ENCODE measurements around the gene FAM8A1.

Gene FAM8A1

DNA sequence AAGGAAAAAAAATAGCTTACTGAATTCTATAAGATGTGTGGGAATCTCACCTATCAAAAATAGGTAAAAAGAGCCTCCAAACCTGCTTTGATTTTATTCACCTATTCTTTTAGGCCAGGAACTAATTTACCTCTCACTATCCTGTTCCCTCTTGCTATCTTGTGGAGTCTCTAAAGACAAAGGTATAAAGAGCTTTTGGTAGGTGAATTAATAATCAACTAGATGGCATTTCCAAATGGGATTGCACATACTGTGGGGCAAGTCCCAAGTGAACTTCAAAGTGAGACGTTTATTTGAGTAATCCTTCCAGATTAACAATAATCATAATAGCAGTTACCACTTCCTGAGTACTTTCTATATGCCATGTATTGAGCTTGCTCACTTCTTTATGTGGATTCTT, 2.8 kb downstream of the FAM8A1 start:
- FAIRE-seq = no peak

DNA sequence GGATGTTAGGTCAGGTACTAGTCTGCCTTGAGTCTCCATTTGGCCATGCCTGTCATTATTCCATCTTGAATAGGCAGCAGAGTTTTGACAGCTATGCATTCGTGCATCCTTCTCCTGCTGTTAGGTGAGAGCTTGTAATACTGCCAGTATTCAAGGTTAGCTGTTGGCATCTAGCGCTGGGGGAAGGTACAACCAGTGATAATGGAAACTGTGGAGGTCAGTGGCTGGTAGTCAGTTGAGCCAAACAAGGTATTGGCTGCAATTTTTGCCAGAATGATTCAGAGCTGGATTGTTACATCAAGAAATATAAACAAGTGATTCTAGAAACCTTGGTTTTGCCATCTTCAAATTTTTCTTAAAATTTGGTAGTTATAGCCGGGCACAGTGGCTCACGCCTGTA, 6.5 kb downstream of the FAM8A1 start:
- FAIRE-seq = no peak

DNA sequence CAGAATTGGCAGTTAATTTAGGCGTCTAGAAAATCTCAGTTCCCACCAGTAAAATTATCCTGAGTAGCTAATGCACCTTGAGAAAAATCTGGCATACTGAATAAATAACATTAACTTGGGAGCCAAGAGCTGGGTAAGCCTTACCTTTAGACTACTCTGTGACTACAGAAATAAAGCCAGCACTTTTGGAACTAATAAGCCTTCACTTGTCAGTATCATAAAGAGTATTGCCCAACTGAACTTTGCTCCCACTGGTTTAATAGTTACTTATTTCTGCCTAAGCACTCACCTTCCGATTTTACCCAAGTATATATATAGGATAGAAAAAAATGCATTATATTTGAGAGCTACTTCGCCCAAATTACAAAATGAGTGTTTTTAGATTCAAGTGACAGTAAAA, 10.7 kb downstream of the FAM8A1 start:
- peak; percentile 60 for FAIRE-seq

DNA sequence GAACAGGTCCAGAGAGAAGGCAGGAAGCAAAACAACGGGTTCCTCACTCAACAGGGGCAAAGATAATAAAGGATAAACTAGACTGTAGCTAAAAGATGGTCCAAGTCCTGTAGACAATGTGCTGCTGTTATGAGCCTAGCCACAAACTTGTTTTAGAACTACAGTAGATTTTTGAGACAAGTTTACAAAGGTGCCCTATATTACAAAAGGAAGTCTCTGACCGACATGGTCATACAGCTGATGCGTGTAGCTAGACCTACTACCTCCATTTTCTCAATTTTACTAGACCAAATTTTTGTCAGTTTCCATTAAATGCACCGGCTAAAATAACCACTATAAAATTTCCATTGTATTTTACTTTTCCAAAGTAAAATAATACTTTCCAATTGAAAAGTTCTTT, 11.9 kb downstream of the FAM8A1 start:
- no peak for FAIRE-seq

DNA sequence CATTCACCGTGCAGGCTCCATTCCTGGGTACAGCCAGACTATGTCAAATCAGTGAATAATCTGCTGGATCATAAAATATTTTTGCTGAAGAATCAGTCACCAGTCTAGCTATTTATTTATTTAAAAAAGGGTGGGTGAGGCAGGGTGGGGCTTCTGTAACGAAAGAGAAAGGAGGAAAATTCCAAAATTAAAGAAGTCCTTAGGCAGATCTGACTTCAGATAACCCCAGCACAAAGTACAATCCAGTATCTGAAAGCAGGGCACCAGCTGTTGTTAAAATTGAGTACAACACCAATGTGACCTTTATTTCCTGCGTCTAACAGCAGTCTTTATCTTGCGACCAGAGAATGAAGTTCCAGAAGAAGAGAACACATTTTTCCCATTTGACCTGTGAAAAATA, 15.7 kb downstream of the FAM8A1 start:
- FAIRE-seq = no peak

DNA sequence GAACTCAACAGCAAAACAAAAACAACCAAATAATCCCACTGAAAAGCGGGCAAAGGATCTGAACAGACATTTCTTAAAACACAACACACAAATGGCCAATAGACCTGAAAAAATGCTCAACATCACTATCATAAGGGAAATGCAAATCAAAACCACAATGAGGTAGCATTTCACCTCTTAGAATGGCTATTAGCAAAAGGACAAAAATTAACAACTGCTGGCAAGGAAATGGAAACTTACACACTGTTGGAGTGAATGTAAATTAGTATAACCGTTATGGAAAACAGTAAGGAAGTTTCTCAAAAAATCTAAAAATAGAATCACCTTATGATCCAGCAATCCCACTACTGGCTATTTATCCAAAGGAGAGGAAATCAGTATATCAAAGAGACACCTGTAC, 20.9 kb downstream of the FAM8A1 start:
- no peak for FAIRE-seq

DNA sequence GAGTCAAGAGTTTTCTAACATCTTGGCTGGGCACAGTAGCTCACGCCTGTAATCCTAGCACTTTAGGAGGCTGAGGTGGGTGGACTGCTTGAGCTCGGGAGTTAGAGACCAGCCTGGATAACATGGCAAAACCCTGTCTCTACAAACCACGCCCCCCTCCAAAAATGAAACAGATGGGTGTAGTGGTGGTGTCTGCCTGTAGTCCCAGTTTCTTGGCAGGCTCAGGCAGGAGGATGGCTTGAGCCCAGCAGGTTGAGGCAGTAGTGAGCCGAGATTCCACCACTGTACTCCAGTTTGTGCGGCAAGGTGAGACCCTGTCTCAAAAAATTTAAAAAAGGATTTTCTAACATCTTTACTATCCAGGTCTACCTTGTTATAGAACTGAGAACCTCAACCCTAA, 22.0 kb downstream of the FAM8A1 start:
- no peak for FAIRE-seq

DNA sequence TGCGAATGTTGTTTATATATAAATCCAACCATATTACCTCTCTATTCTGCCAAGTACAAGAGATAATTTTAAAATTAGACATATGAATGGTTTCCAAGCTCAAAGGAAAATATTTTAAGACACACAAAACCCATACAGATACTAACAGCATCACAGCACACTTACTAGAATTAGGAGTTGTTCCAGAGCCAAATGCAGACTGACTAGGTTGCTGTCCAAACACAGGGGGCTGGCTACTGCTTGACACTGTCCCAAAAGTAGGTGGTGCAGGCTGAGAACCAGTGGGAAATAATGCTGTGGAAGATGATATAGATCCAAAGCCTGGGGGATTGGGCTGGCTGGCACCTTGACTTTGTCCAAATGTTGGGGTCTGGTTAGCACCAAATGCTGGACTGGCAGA, 24.3 kb downstream of the FAM8A1 start:
- no peak for FAIRE-seq

DNA sequence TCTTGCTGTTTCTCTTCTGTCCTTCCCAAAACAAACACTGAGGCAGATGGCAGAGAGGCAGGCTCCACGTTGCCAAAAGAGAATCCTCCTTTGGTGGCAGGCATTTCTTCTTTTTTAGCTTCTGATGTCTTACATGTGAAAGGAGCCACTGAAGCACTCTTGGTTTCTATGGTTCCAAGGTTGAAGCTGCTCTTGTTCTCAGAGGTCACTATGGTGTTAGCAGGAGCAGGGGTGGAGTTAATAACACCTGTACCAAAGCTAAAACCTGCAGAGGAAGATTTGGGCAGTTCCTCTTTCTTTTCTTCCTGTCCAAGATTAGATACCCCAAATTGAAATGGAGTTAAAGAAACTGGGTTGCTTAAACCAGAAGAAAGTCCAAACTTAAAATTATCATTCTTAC, 28.8 kb downstream of the FAM8A1 start:
- no peak for FAIRE-seq

DNA sequence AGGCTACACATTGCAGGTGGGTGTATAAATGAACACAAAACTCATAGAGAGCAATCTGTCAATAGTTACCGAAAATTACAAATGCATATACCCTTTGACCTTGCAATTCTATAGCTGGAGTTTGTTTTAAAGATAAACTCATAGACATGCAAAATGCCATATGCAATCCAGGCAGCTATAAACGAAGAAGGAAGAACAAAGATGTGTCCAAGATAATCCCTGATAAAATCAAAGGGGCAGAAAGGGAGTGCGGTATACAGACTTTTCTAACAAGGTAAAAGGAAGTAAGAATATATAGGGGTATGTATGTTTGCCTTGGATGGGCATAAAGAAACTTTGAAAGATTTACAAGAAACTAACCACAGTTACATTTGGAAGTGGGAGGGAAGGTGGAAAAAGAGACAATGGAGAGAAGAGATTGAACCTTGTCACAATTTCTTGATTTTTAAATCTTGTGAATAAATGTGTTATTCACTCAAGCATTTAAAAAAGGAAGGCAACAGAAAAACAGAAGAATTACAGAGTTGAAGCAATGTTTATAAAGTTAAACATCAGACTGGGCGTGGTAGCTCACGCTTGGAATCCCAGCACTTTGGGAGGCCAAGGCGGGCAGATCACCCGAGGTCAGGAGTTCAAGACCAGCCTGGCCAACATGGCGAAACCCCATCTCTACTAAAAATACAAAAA, 29.9 kb downstream of the FAM8A1 start:
- no peak for FAIRE-seq

DNA sequence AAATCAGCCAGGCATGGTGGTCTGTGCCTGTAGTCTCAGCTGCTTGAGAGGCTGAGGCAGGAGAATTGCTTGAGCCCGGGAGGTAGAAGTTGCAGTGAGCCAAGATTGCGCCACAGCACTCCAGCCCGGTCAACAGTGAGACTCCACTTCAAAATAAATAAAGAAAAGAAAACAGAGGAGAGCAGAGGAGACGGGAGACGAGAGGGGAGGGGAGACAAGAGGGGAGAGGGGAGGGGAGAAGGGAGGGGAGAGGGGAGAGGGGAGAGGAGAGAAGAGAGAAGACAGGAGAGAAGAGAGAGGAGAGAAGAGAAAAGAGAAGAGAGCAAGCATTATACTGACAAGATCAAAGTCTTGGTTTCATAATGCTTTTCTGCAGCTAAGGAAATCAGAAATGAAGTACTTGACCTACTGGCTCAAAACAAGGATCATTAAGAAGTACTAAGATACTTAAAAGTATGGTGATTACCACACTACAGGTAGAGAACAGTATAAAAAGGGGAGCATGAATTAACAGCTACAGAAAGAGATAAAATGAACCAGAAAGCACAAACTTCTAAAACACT, 30.5 kb downstream of the FAM8A1 start:
- no peak for FAIRE-seq

DNA sequence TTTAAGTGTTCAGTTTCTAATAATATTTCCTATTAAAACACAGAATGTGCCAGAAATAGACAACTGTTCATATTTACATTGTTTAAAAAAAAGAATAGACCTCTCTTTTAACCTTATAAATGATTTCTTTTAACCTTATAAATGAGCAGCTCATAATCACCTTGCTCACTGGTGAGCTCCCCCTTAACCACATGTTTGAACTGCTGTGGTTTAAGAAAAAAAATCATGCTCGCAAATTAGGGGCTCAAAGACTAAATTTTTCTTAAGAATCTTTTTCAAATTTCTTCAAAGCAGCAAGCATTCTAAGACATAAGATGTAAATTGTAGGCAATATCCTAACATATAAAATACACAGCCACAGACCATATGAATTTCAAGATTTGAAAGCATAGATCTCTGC, 32.8 kb downstream of the FAM8A1 start:
- FAIRE-seq = no peak

DNA sequence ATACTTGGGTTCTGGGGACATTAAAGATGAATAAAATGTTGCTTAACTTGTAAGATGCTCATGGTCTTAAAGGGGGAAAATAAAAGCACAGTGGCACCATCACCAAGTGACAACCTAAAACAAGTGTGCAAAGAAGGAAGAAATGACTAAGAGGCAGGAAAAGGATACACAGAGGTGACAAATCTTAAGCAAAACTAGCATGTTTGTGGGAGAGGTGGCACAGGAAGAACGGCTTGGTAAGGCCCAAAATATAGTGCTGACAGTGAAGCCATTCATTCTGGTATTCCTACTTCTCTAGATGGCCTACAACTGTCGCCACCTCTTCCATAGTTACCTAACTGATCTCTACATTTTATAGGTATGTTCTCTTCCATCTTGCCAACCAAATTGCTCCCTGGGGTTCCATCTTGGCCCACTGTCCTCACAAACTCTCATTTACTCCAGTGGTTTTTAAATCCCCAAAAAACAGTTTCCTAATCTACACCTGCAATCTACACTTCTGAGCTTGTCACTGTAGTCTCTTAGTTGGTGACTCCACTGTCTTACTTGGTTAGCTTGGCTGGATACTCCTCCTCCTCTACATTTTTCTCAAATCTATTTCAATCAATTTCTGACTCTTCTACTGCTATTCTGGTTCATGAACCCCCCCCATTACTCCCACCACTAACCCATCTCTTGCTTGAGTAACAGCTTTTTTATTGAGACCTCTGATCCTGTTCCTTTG, 33.5 kb downstream of the FAM8A1 start:
- FAIRE-seq = no peak

DNA sequence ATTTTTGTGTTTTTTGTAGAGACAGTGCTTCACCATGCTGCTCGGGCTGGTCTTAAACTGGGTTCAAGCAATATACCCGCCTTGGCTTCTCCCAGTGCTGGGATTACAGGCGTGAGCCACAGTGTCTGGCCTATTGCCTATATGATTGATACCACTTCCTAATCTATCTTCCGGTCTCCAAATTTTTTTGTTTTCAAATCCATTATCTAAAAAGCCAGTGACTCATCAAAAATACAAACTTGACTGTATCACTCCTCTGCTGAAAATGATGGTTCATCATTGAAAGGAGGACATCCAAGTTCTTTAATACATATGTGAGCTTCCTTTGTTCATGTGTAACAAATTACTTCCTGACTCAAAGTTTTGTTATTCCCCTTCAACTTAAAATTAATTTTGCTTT, 35.5 kb downstream of the FAM8A1 start:
- no peak for FAIRE-seq

DNA sequence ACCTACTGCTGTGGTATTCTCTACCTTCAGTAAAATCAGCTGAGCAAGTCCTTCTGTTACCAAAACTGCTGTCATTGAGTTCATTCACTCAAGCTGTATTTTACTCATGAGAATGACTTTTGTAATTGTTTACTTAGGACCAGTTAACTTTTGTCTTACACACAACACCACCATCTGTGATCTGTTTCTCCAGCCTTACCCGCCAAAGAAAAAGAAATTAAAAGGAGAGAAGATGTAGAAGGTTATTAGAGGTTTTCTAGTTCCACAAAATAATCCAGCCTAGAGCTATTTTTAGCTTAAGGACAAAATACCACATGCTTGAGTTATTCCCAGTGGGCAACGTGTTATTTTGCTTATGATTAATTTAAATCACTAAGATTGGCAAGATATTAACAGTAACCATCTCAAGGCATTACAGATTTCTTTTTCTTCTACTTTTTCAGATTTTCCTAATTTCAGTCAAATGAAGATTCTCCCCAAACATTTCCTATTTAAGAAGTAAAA, 38.2 kb downstream of the FAM8A1 start:
- no peak for FAIRE-seq

DNA sequence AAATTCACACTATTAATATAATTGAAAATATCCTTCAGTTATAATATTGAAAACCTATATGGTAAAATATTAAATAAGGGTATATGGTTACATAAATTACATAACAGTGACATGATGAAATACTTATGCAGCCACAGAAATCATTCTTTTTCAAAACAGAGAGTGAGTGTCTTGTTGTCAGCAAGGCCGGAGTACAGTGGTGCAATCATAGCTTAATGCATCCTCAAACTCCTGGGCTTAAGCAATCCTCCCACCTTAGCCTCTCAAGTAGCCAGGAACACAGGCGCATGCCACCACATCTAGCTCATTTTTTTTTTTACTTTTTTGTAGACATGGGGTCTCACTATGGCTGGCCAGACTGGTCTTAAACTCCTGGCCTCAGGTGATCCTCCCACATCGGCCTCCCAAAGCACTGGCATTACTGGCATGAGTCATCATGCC, 40.4 kb downstream of the FAM8A1 start:
- no peak for FAIRE-seq

DNA sequence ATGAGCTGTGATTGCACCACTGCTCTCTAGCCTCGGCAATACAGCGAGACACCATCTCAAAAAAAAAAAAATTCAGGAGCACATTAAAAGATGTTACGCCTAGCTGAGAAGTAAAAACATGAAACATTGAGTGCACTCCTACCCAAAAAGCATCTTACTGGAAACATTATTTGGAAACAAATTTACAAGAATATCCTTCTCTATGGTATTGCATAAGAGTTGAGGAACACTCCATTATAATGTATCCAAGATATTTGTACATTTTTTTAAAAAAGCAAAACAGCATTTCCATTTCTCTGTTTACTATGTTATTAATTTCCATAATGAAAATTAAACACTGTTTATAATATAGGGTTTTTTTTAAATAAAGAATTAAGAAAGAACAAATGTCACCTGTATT, 48.6 kb downstream of the FAM8A1 start:
- FAIRE-seq = no peak

DNA sequence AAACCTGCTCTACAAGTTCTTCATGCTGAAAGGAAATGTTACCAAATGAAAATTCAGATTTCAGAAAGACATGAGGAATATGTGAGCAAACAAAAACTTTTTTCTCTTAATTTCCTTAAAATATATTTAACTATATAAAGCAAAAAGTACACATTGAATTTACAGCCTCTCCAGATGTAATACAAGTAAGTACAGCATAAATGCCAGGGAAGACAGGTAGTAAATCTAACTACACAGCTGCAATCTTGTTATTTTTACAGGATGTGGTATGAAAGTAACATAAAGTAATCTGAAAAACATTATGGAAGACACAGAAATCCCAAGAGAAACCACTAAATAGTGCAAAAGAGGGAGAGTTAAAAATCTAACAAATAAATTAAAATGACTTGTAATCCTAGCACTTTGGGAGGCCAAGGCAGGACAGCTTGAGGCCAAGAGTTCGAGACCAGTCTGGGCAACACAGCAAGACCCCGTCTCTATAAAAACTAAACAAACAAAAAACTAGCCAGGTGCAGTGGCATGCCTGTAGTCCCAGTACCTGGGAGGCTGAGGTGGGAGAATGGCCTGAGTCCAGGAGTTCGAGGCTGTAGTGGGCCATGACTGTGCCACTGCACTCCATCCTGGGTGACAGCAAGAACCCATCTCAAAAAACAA, 50.7 kb downstream of the FAM8A1 start:
- FAIRE-seq = peak; percentile 75

DNA sequence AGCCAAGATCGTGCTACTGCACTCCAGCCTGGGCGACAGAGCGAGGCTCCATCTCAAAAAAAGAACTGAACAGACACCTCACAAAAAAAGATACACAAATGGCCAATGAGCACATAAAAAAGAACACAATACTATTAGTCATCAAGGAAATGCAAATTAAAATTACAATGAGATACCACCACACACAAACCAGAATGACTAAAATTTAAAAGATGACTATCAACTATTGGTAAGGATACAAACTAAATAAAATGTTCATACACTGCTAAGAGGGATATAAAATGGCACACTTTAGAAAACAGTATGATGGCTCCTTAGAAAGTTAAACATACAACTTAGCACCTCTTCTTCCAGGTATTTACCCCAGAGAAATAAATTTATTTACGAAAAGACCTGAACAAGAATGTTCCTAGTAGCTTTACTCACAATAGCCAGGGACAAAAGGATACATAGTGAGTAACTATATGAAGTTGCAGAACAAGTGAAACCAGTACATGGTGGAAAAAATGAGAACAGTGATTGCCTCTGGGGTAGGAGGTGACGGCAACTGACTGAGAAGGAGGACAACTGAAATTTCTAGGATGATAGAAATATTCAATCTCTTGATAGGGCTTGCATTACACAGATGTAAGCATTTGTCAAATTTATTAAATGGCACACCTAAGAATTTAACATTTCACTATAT, 53.2 kb downstream of the FAM8A1 start:
- FAIRE-seq = no peak

DNA sequence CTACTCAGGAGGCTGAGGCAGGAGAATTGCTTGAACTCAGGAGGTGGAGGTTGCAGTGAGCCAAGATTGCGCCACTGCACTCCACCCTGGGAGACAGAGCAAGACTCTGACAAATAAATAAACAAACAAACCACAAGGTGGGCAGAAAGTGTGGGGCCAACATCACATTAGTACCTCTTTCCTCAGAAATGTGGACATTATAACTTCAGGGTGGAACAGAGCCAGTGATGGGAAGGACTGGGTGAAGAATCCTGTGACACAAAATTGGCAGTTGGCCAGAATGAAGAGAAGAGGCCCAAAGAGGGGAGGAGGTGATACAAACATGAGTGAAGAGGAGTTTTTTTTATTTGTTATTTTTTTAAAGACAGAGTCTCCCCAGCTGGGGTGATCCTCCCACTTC, 56.0 kb downstream of the FAM8A1 start:
- FAIRE-seq = no peak

DNA sequence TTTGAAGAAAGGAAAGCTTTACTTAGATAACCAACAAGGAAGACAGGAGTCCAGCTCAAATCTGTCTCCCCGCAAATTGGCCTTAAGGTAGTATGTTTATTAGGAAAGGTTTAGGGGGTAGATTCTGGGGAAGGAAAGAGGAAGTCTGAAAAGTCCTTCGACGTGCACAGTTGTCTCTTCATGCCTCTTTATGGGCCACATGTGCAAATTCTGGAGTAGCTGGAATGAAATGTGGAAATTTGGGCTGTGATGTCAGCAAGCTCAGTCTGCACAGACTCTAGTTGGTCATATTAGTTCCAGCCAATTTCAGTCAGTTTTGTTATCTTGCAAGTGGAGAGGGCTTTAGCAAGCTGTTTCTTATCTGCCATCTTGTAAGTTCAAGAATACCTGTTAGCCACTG, 56.5 kb downstream of the FAM8A1 start:
- no peak for FAIRE-seq

Data from islet of Langerhans (tissue), 1 donor.